GM12873 (cell line): ENCODE results near the gene TRIOBP.

Source experiments
- TF ChIP-seq, protein P1 (sequence below): IDR thresholded peaks from 2 replicates; pipeline ENCODE4 v1.5.1; 2012; ENCODE audit warnings: low read depth, mild to moderate bottlenecking, moderate library complexity, low read length, control low read depth; ENCODE audit not compliant: insufficient read depth; ENCODE audit errors: missing control alignments

The TRIOBP gene

DNA sequence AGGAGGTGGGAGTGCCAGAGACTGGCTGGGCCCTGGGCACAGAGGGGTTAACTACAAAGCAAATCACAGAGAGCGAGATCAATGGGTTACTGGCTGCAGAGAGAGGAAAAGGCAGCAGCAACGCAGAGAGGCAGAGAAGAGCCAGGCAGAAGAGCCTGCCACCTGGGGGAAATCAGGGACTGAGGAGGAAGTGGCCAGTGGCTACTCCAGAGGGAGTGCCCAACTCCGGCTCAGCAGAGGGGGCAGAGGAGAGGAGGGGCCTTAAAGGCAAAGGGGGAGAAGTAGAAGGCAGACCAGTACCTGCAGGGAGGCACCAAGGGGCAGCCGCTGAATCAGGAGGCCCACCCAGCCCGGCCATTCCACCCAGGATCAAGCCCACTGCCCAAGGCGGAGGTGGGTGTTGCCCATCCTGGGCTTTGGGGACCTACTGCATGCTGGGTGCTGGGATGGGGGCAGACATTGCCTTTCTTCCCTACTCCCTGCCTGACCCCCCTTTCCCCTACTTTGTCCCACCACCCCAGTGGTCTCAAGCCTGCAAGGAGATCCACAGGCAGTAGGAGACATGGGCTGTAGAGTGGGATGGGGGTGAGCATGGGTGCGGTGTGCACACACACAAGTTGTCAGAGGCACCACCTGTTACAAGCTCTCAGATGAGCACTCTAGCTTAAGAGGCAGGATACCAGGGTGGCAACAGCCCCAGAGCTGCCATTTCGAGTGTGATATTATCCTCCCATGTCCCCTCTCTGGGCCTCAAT lies 125.4 kb downstream of the TRIOBP start:
- TF ChIP-seq, protein P1, sequence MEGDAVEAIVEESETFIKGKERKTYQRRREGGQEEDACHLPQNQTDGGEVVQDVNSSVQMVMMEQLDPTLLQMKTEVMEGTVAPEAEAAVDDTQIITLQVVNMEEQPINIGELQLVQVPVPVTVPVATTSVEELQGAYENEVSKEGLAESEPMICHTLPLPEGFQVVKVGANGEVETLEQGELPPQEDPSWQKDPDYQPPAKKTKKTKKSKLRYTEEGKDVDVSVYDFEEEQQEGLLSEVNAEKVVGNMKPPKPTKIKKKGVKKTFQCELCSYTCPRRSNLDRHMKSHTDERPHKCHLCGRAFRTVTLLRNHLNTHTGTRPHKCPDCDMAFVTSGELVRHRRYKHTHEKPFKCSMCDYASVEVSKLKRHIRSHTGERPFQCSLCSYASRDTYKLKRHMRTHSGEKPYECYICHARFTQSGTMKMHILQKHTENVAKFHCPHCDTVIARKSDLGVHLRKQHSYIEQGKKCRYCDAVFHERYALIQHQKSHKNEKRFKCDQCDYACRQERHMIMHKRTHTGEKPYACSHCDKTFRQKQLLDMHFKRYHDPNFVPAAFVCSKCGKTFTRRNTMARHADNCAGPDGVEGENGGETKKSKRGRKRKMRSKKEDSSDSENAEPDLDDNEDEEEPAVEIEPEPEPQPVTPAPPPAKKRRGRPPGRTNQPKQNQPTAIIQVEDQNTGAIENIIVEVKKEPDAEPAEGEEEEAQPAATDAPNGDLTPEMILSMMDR: no peak

DNA sequence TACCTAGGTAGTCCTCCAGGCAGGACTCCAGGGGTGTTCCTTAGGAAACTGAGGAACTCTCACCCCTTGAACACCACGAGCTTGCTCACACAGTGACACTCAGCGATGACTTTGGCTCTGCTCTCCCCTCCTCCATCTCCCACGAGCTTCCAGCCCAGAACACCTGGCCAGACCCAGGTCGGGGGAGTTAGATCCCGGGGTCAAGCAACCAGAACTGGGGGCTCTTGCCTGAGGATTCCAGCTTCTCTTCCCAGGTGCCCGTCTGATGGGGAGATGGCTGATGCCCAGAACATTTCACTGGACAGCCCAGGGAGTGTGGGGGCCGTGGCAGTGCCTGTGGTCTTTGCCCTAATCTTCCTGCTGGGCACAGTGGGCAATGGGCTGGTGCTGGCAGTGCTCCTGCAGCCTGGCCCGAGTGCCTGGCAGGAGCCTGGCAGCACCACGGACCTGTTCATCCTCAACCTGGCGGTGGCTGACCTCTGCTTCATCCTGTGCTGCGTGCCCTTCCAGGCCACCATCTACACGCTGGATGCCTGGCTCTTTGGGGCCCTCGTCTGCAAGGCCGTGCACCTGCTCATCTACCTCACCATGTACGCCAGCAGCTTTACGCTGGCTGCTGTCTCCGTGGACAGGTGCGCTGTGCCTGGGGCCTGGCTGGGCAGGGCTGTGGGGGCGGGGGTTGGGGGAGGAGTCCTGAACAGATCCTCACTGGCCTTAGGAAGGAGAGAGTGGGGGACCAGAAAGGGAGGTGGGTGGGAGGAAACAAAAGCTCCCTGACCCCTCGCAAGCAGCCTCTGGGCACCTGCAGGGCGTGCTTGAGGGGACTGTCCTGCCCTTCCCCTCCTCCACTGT lies 126.5 kb downstream of the TRIOBP start, which contains the start of gene GALR3:
TSS of gene GALR3 (plus strand) at position 249 of the 852 bp plus-strand sequence. CDS start at position 274, 25 bp downstream.
- TF ChIP-seq, protein P1: no peak

DNA sequence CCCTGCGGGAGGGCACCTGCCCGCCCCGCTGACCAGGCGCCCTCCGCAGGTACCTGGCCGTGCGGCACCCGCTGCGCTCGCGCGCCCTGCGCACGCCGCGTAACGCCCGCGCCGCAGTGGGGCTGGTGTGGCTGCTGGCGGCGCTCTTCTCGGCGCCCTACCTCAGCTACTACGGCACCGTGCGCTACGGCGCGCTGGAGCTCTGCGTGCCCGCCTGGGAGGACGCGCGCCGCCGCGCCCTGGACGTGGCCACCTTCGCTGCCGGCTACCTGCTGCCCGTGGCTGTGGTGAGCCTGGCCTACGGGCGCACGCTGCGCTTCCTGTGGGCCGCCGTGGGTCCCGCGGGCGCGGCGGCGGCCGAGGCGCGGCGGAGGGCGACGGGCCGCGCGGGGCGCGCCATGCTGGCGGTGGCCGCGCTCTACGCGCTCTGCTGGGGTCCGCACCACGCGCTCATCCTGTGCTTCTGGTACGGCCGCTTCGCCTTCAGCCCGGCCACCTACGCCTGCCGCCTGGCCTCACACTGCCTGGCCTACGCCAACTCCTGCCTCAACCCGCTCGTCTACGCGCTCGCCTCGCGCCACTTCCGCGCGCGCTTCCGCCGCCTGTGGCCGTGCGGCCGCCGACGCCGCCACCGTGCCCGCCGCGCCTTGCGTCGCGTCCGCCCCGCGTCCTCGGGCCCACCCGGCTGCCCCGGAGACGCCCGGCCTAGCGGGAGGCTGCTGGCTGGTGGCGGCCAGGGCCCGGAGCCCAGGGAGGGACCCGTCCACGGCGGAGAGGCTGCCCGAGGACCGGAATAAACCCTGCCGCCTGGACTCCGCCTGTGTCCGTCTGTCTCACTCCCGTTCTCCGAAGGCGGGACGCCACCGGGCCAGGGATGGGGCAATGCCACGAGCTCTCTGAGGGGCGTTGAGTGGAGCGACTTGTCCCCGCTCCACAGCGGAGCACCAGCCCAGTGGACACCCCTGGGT lies 128.1 kb downstream of the TRIOBP start:
- TF ChIP-seq, protein P1: no peak
